Calu3 (cell line): ENCODE measurements around the gene TRMU. TPM values are rescaled to one million over a fixed set of nuclear protein-coding genes. Genes with fewer than 3 reads are reported as not detected.
"Not testable (repeated sequence)": the region's sequence is repeated elsewhere in the genome, so short reads cannot be mapped to it uniquely, and the experiment has no call there.

Experiments used
- BruUV-seq: library from RNA; stranded (reverse); fragments of 400-500 nt; replicated peaks from 2 replicates; lab custom pipeline; 2021; lab: Mats Ljungman, UMichigan
- CTCF ChIA-PET: fragments of 300-600 bp; sonication (Branson Sonifier 250); formaldehyde crosslinking; loops from one replicate; lab custom pipeline; 2022; ENCODE audit warnings: antibody characterized with exemption; lab: Charles Lee
- DNase-seq: peaks from one replicate; pipeline ENCODE4 v3.0.0; 2022
- H3K27ac Mint-ChIP-seq: one replicate; pipeline ENCODE4 v1.8.0; 2022; ENCODE audit warnings: mixed read lengths; ENCODE audit not compliant: unreplicated experiment
- H3K27me3 Mint-ChIP-seq: one replicate; pipeline ENCODE4 v1.8.0; 2022; ENCODE audit warnings: mixed read lengths; ENCODE audit not compliant: unreplicated experiment
- H3K36me3 Mint-ChIP-seq: one replicate; pipeline ENCODE4 v1.8.0; 2022; ENCODE audit warnings: mild to moderate bottlenecking, moderate library complexity, mixed read lengths; ENCODE audit not compliant: insufficient read depth, unreplicated experiment
- H3K4me1 Mint-ChIP-seq: one replicate; pipeline ENCODE4 v1.8.0; 2022; ENCODE audit warnings: mild to moderate bottlenecking, low read depth, mixed read lengths; ENCODE audit not compliant: unreplicated experiment
- H3K4me3 Mint-ChIP-seq: one replicate; pipeline ENCODE4 v1.8.0; 2022; ENCODE audit warnings: mild to moderate bottlenecking, low read depth, moderate library complexity, mixed read lengths; ENCODE audit not compliant: unreplicated experiment
- H3K9me3 Mint-ChIP-seq: one replicate; pipeline ENCODE4 v1.8.0; 2022; ENCODE audit warnings: low read depth, mixed read lengths; ENCODE audit not compliant: unreplicated experiment
- intact Hi-C: fragments of 100-400 bp; cut with micrococcal nuclease; formaldehyde crosslinking; loops from one replicate; pipeline ENCODE4 v1.10.0; 2022; ENCODE audit not compliant: unreplicated experiment
- total RNA-seq: library from RNA; stranded (reverse); gene quantifications from 2 replicates; pipeline ENCODE4 v1.2.3, GENCODE V29; 2022
- TF ChIP-seq, protein P1 (sequence below): fragments of 200-600 bp; IDR thresholded peaks from one replicate; pipeline ENCODE4 v1.8.0; 2022; ENCODE audit warnings: antibody characterized with exemption; ENCODE audit not compliant: unreplicated experiment

Gene TRMU
- total RNA-seq, 1 experiment from 2014 or later, result 79.6 TPM

DNA sequence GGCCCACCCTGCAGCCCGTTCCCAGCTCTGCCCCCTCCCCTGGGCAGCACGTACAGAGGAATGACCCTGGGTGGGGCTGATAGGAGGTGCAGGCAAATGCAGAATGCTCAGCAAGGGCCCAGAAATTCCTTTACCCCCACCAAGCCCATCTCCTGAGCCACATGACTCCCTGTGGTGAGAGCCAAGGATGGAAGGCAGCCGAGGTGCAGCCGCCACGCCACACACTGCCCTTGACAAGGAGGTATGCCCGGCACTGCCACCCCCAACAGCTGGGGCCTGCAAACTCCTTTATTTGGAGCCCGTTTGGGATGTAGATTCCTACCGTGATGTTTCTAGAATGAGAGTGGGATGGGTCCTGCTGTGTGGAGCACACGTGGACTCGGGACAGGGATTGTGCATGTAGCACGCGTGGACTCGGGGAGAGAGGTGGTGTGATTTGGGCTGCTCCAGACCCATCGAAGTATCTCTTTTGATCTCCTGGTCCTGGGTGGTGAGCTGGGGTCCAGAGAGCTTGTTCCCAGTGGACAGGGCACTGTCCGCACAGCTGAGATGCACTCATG lies 25.9 kb upstream of the TRMU start:
- no peak for DNase-seq
- peaks cover 34% of the 10 kb centered on the region for H3K36me3 Mint-ChIP-seq
- H3K27ac Mint-ChIP-seq, result no peak overlapping the region
- TF ChIP-seq, protein P1, sequence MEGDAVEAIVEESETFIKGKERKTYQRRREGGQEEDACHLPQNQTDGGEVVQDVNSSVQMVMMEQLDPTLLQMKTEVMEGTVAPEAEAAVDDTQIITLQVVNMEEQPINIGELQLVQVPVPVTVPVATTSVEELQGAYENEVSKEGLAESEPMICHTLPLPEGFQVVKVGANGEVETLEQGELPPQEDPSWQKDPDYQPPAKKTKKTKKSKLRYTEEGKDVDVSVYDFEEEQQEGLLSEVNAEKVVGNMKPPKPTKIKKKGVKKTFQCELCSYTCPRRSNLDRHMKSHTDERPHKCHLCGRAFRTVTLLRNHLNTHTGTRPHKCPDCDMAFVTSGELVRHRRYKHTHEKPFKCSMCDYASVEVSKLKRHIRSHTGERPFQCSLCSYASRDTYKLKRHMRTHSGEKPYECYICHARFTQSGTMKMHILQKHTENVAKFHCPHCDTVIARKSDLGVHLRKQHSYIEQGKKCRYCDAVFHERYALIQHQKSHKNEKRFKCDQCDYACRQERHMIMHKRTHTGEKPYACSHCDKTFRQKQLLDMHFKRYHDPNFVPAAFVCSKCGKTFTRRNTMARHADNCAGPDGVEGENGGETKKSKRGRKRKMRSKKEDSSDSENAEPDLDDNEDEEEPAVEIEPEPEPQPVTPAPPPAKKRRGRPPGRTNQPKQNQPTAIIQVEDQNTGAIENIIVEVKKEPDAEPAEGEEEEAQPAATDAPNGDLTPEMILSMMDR, result no peak
- no peaks in the 10 kb centered on the region for H3K9me3 Mint-ChIP-seq
- H3K27me3 Mint-ChIP-seq, result no peaks in the 10 kb centered on the region
- CTCF ChIA-PET, result interaction anchor here (0.7 kb wide), 1 partner anchor 855 kb away, joined by 3 read pairs; no protein-coding TSS in a partner anchor
- intact Hi-C loops, result loop anchor here (10.0 kb wide), 1 partner anchor 315 kb away; no protein-coding TSS in a partner anchor
- no peak overlapping the region for H3K4me3 Mint-ChIP-seq
- BruUV-seq, result no TSS peak
- peaks cover 8% of the 10 kb centered on the region for H3K4me1 Mint-ChIP-seq

DNA sequence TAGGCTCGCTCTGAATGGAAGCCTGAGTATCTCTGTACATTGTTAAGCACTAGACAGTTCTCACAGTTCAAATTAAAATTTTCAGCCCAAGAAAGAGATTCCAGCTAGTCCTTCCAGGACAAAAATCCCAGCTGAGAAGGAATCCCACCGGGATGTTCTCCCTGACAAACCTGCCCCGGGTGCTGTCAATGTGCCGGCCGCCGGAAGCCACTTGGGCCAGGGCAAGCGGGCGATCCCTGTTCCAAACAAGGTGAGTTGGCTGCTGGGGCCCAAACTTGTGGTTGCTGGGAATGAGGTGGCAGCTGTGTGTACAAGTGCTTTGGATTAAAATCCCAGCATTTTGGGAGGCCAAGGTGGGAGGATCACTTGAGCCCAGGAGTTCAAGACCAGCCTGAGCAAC lies 23.5 kb upstream of the TRMU start:
- intact Hi-C loops, result loop anchor here (10.0 kb wide), 1 partner anchor 317 kb away; no protein-coding TSS in a partner anchor
- no peak overlapping the region for H3K4me3 Mint-ChIP-seq
- H3K9me3 Mint-ChIP-seq, result no peaks in the 10 kb centered on the region
- TF ChIP-seq, protein P1, result no peak
- BruUV-seq, result no TSS peak
- no peak overlapping the region for H3K27ac Mint-ChIP-seq
- no peak for DNase-seq
- CTCF ChIA-PET, result interaction anchor here (0.7 kb wide), 1 partner anchor 190 kb away, joined by 3 read pairs; no protein-coding TSS in a partner anchor
- peaks cover 44% of the 10 kb centered on the region for H3K36me3 Mint-ChIP-seq
- H3K4me1 Mint-ChIP-seq, result peaks cover 1% of the 10 kb centered on the region
- no peaks in the 10 kb centered on the region for H3K27me3 Mint-ChIP-seq

DNA sequence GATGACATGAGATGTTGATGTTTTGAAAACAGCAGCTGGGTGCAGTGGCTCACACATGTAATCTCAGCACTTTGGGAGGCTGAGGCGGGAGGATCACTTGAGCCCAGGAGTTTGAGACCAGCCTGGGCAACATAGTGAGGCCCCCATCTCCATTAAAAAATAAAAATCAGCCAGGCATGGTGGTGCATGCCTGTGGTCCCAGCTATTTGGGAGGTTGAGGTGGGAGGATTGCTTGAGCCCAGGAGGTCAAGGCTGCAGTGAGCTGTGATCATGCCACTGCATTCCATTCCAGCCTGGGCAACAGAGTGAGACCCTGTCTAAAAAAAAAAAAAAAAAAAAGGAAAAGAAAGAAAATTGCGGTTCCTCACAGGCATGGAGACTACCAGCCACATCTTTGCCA lies 22.7 kb upstream of the TRMU start:
- peaks cover 51% of the 10 kb centered on the region for H3K36me3 Mint-ChIP-seq
- H3K4me1 Mint-ChIP-seq, H3K4me3 Mint-ChIP-seq, BruUV-seq, DNase-seq, CTCF ChIA-PET, H3K27ac Mint-ChIP-seq, H3K27me3 Mint-ChIP-seq, H3K9me3 Mint-ChIP-seq: not testable (repeated sequence)
- intact Hi-C loops, result loop anchor here (10.0 kb wide), 1 partner anchor 318 kb away; no protein-coding TSS in a partner anchor

DNA sequence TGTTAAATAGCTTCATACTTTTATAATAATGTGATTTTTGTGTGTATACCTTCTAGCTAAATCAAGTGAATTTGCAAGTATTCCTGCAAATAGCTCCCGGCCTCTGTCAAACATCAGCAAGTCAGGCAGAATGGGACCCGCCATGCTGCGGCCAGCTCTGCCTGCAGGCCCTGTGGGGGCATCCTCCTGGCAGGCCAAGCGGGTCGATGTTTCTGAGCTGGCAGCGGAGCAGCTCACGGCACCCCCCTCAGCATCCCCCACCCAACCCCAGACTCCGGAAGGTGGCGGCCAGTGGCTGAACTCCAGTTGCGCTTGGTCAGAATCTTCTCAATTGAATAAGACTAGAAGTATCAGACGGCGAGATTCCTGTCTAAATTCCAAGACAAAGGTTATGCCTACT lies 19.5 kb upstream of the TRMU start:
- Mint-ChIP-seq H3K9me3 (no peaks in the 10 kb centered on the region), H3K4me1 (no peaks in the 10 kb centered on the region), H3K4me3 (no peak overlapping the region), H3K27ac (no peak overlapping the region), H3K27me3 (no peaks in the 10 kb centered on the region), H3K36me3 (peaks cover 46% of the 10 kb centered on the region)
- no peak for DNase-seq
- no TSS peak for BruUV-seq
- TF ChIP-seq, protein P1, result no peak
- intact Hi-C loops, result loop anchor here (10.0 kb wide), 1 partner anchor 321 kb away; no protein-coding TSS in a partner anchor
- CTCF ChIA-PET, result interaction anchor here (0.6 kb wide), 1 partner anchor 152 kb away, joined by 4 read pairs; no protein-coding TSS in a partner anchor

DNA sequence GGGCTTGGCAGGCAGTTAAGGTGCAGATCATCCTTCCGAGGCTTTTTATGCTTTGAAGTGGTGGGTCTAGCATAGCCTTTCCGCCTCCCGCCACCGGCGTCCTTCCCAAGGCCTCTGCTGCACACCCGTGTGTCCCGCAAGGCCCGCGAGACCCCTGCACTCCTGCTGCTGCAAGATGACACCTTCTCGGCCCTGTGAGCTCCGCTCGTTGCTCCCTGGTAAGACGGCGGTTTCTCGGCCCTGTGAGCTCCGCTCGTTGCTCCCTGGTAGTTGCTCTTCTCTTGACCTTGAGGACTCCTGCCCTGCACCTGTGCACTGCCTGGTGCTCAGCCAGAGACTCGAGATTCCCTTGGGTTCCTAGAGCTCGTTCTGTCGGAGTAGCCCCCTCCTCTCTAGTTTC lies 17.9 kb upstream of the TRMU start:
- H3K4me1 Mint-ChIP-seq, result no peaks in the 10 kb centered on the region
- H3K4me3 Mint-ChIP-seq, result no peak overlapping the region
- TF ChIP-seq, protein P1, result no peak
- H3K9me3 Mint-ChIP-seq, result no peaks in the 10 kb centered on the region
- H3K27me3 Mint-ChIP-seq, result no peaks in the 10 kb centered on the region
- H3K27ac Mint-ChIP-seq, result no peak overlapping the region
- CTCF ChIA-PET, result no interaction called here
- peaks cover 46% of the 10 kb centered on the region for H3K36me3 Mint-ChIP-seq
- intact Hi-C loops, result loop anchor here (10.0 kb wide), 1 partner anchor 323 kb away; no protein-coding TSS in a partner anchor
- BruUV-seq, result no TSS peak
- DNase-seq, result no peak
